Lower leg skin (tissue), 4 donors: ENCODE data around the gene TNFAIP8L1. TPM values are rescaled to one million over a fixed set of nuclear protein-coding genes. Genes with fewer than 3 reads are reported as not detected.
"Not testable (repeated sequence)": the region's sequence is repeated elsewhere in the genome, so short reads cannot be mapped to it uniquely, and the experiment has no call there.

Source experiments
- DNase-seq, 2 donors: peaks; one replicate each; pipeline ENCODE4 v3.0.0-alpha.2; 2019; ENCODE audit warnings: low spot score in 2 of 2
- H3K4me3 ChIP-seq: fragments of 200-600 bp; sonication (generic); 2 replicates; pipeline ENCODE4 v1.5.1; 2017; ENCODE audit warnings: mild to moderate bottlenecking, low read depth; ENCODE audit not compliant: poor library complexity, severe bottlenecking
- CTCF ChIP-seq, 3 donors: fragments of 450-650 bp; IDR thresholded peaks; one replicate each; pipeline ENCODE4 v1.5.1; 2016; ENCODE audit warnings: antibody characterized with exemption in 3 of 3, mild to moderate bottlenecking in 3 of 3, moderate library complexity in 2 of 3
- POLR2A ChIP-seq, 2 donors: fragments of 450-650 bp; IDR thresholded peaks; one replicate each; pipeline ENCODE4 v1.6.1; 2016 to 2017; ENCODE audit warnings: antibody characterized with exemption in 2 of 2, mild to moderate bottlenecking in 1 of 2, moderate library complexity in 1 of 2
- WGBS, 2 donors: methylation state at CpG; one replicate each; pipeline ENCODE4 v1.1.5; 2018; 5-methylcytosine and 5-hydroxymethylcytosine counted together
- intact Hi-C: fragments of 100-400 bp; cut with DNase I; formaldehyde crosslinking; loops from one replicate; pipeline ENCODE4 v1.15.0; 2023; ENCODE audit warnings: low total_unique reads
- total RNA-seq, 4 donors: library from RNA; depleted of rRNA; stranded (reverse); fragments of >200 nt; gene quantifications; one replicate each; pipeline ENCODE4 v1.1.0, GENCODE V29; 2016

TNFAIP8L1 gene
- total RNA-seq, 4 donors from 2014 or later = 3.1 to 11.6 (median 7.0) TPM

- no peak overlapping the region for H3K4me3 ChIP-seq
- intact Hi-C loops = no loop called here
- DNase-seq = no peak
- TF ChIP-seq POLR2A (IDR thresholded peaks at IDR 0.05) = no peak
- TF ChIP-seq CTCF (IDR thresholded peaks at IDR 0.05) = no peak
- 37 to 42% methylated on average over 6 of the region's 6 CpGs for WGBS, 2 donors
Measured at GRCh38 chr19:4593409-4593851, 45.9 kb upstream of the TNFAIP8L1 start.

- no peak for DNase-seq
- no peak overlapping the region for H3K4me3 ChIP-seq
- intact Hi-C loops = no loop called here
- TF ChIP-seq CTCF (IDR thresholded peaks at IDR 0.05) (no peak), POLR2A (IDR thresholded peaks at IDR 0.05) (no peak)
- 50 to 55% methylated on average over 9 of the region's 9 CpGs for whole genome bisulfite sequencing, 2 donors
Measured at GRCh38 chr19:4594201-4594600, 45.1 kb upstream of the TNFAIP8L1 start.

DNA sequence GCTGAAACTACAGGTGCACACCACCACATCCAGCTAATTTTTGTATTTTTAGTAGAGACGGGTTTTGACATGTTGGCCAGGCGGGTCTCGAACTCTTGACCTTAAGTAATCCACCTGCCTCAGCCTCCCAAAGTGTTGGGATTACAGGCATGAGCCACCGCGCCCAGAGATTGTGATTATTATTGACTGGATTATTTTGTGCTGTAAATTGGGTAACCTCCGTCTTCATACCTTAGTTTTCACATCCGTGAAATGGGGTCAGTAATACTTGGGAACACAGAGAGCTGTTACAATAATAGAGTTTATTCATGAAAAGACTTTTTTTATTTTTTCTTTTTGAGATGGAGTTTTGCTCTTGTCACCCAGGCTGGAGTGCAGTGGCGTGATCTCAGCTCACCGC, 44.2 kb upstream of the TNFAIP8L1 start:
- 93 to 94% methylated on average over 9 of the region's 9 CpGs for WGBS, 2 donors
- H3K4me3 ChIP-seq, intact Hi-C loops, DNase-seq: not testable (repeated sequence)

- WGBS, 2 donors = 59 to 65% methylated on average over 14 to 21 of the region's 21 CpGs
- intact Hi-C loops = no loop called here
Measured at GRCh38 chr19:4596033-4596904, 43.0 kb upstream of the TNFAIP8L1 start.

GRCh38 chr19:4597278-4597974, 41.9 kb upstream of the TNFAIP8L1 start:
- 9 to 10% methylated on average over 16 to 23 of the region's 27 CpGs for WGBS, 2 donors
- TF ChIP-seq CTCF (IDR thresholded peaks at IDR 0.05) (no peak), POLR2A (IDR thresholded peaks at IDR 0.05) (no peak)
- DNase-seq = no peak
- no peak overlapping the region for H3K4me3 ChIP-seq
- intact Hi-C loops = no loop called here

More at GRCh38 chr19:4596033-4596904, 43.0 kb upstream of the TNFAIP8L1 start:
- no peak for TF ChIP-seq POLR2A (IDR thresholded peaks at IDR 0.05)
- TF ChIP-seq CTCF (IDR thresholded peaks at IDR 0.05) = no peak
- DNase-seq = no peak
- no peak overlapping the region for H3K4me3 ChIP-seq

DNA sequence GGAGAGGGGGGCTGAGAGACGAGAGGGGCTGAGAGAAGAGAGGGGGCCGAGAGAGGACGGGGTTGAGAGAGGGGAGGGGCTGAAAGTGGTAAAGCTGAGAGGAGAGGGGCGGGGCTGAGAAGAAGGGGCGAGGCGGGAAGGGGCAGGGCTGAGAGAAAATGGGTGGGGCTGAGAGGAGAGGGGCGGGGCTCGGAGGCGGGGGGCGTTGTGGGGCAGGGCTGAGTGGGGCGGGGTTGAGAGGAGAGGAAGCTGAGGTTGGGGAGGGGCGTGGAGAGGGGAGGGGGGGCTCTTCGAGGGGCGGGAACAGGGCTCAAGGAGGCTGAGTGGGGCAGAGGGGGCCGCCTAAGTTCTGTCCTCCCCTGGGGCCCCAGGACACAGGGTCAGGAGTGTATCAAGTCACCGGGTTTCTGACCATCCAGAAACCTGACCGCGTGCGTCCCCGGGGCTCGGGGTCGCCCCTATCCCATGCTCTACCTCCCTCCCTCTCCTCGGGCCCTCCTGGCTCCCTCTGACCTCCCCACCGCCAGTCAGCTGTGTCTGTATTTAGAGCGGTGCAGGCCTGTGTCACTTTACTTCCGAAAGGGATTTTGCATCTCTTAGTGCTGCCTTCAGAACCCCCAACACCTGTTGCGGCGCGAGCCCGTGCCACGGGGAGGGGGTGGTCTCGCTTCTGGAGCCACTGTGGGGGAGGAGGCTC, 41.2 kb upstream of the TNFAIP8L1 start:
- TF ChIP-seq POLR2A (IDR thresholded peaks at IDR 0.05) (no peak), CTCF (IDR thresholded peaks at IDR 0.05) (no peak)
- intact Hi-C loops = no loop called here
- no peak overlapping the region for H3K4me3 ChIP-seq
- no peak for DNase-seq
- WGBS, 2 donors = 1 to 2% methylated on average over 25 to 31 of the region's 32 CpGs
